ENCODE data around the gene CCDC178. TPM values are rescaled to one million over a fixed set of nuclear protein-coding genes. Genes with fewer than 3 reads are reported as not detected.

The CCDC178 gene
- total and polyA plus RNA-seq, 7 donors: 0.06 to 0.25 (median 0.18) TPM; not detected in 4

- H3K27ac ChIP-seq: no peak overlapping the region
- no peak for TF ChIP-seq CTCF (IDR thresholded peaks at IDR 0.05)
Measured at GRCh38 chr18:33090461-33090860, 350.1 kb downstream of the CCDC178 start.

GRCh38 chr18:33076601-33077000, 363.9 kb downstream of the CCDC178 start:
- intact Hi-C loops (cut with DNase I): no loop called here
- H3K27ac ChIP-seq: no peak overlapping the region
- no peaks in the 10 kb centered on the region for H3K9me3 ChIP-seq
- H3K36me3 ChIP-seq (ENCODE audit: insufficient read depth in 1 of 2, low read depth in 1 of 2): no peaks in the 10 kb centered on the region
- DNase-seq (no peak), ATAC-seq (no peak)
- H3K27me3 ChIP-seq (ENCODE audit: insufficient read depth in 3 of 3, low read length in 2 of 3): no peaks in the 10 kb centered on the region
- H3K4me3 ChIP-seq: no peak overlapping the region
- no peak for TF ChIP-seq CTCF (IDR thresholded peaks at IDR 0.05)
- no peaks in the 10 kb centered on the region for H3K4me1 ChIP-seq
- WGBS, 3 donors: 39 to 55% (median 41%) methylated on average over 2 of the region's 2 CpGs

More at GRCh38 chr18:33090461-33090860, 350.1 kb downstream of the CCDC178 start:
- intact Hi-C loops (cut with DNase I): no loop called here
- no peak overlapping the region for H3K4me3 ChIP-seq
- no peaks in the 10 kb centered on the region for H3K4me1 ChIP-seq
- H3K36me3 ChIP-seq (ENCODE audit: insufficient read depth in 1 of 2, low read depth in 1 of 2): no peaks in the 10 kb centered on the region
- DNase-seq: no peak
- no peaks in the 10 kb centered on the region for H3K27me3 ChIP-seq (ENCODE audit: insufficient read depth in 3 of 3, low read length in 2 of 3)
- ATAC-seq: no peak
- 53 to 57% (median 57%) methylated on average over 4 of the region's 4 CpGs for WGBS, 3 donors
- H3K9me3 ChIP-seq: no peaks in the 10 kb centered on the region

- 89 to 95% (median 90%) methylated on average over 3 of the region's 3 CpGs for WGBS, 3 donors
- DNase-seq (no peak), ATAC-seq (no peak)
- Histone ChIP-seq H3K36me3 (ENCODE audit: insufficient read depth in 1 of 2, low read depth in 1 of 2) (no peaks in the 10 kb centered on the region), H3K27me3 (ENCODE audit: insufficient read depth in 3 of 3, low read length in 2 of 3) (no peaks in the 10 kb centered on the region), H3K9me3 (no peaks in the 10 kb centered on the region), H3K4me3 (no peak overlapping the region), H3K27ac (no peak overlapping the region), H3K4me1 (no peaks in the 10 kb centered on the region)
- no peak for TF ChIP-seq CTCF (IDR thresholded peaks at IDR 0.05)
- intact Hi-C loops (cut with DNase I): no loop called here
Measured at GRCh38 chr18:33074125-33074524, 366.4 kb downstream of the CCDC178 start.

GRCh38 chr18:33062834-33063364, 377.6 kb downstream of the CCDC178 start:
- H3K4me3 ChIP-seq: no peak overlapping the region
- H3K9me3 ChIP-seq: no peaks in the 10 kb centered on the region
- no peak for TF ChIP-seq CTCF (IDR thresholded peaks at IDR 0.05)
- DNase-seq (no peak), ATAC-seq (no peak)
- intact Hi-C loops (cut with DNase I): no loop called here
- H3K4me1 ChIP-seq: no peaks in the 10 kb centered on the region
- no peak overlapping the region for H3K27ac ChIP-seq
- no peaks in the 10 kb centered on the region for H3K36me3 ChIP-seq (ENCODE audit: insufficient read depth in 1 of 2, low read depth in 1 of 2)
- 86 to 97% (median 89%) methylated on average over 6 of the region's 6 CpGs for WGBS, 3 donors
- no peaks in the 10 kb centered on the region for H3K27me3 ChIP-seq (ENCODE audit: insufficient read depth in 3 of 3, low read length in 2 of 3)

GRCh38 chr18:33052886-33053285, 387.6 kb downstream of the CCDC178 start:
- intact Hi-C loops (cut with DNase I): no loop called here
- ATAC-seq (no peak), DNase-seq (no peak)
- no peaks in the 10 kb centered on the region for H3K27me3 ChIP-seq (ENCODE audit: insufficient read depth in 3 of 3, low read length in 2 of 3)
- no peak overlapping the region for H3K27ac ChIP-seq
- WGBS, 3 donors: 31 to 40% (median 33%) methylated on average over 2 of the region's 2 CpGs
- no peaks in the 10 kb centered on the region for H3K4me1 ChIP-seq
- no peaks in the 10 kb centered on the region for H3K9me3 ChIP-seq
- no peak overlapping the region for H3K4me3 ChIP-seq
- no peaks in the 10 kb centered on the region for H3K36me3 ChIP-seq (ENCODE audit: insufficient read depth in 1 of 2, low read depth in 1 of 2)
- no peak for TF ChIP-seq CTCF (IDR thresholded peaks at IDR 0.05)
